Astrocyte of the cerebellum (primary cell): ENCODE measurements around the gene PTCD2.
"Not testable (repeated sequence)": the region's sequence is repeated elsewhere in the genome, so short reads cannot be mapped to it uniquely, and the experiment has no call there.

ENCODE experiments used
- DNase-seq: peaks from one replicate; pipeline ENCODE4 v3.0.0-alpha.2; 2011; ENCODE audit warnings: low read depth
- H3K4me3 ChIP-seq: 2 replicates; pipeline ENCODE4 v1.5.1; 2011; ENCODE audit warnings: mild to moderate bottlenecking, low read depth, low read length, moderate library complexity
- CTCF ChIP-seq: IDR thresholded peaks from 2 replicates; pipeline ENCODE4 v1.5.1; 2012; ENCODE audit warnings: low read length, low read depth, moderate library complexity, mild to moderate bottlenecking; ENCODE audit errors: missing control alignments
- in situ Hi-C: cut with HindIII; loops from 2 replicates; pipeline ENCODE4 v1.10.0; 2017; ENCODE audit warnings: low sequenced_read_pairs

The PTCD2 gene

GRCh38 chr5:72294473-72294872 lies 25.7 kb upstream of the PTCD2 start:
- no peak for TF ChIP-seq CTCF
- no peak for DNase-seq
- in situ Hi-C loops, result no loop called here
- no peak overlapping the region for H3K4me3 ChIP-seq

- no peak overlapping the region for H3K4me3 ChIP-seq
- DNase-seq, result no peak
- TF ChIP-seq CTCF, result no peak
- in situ Hi-C loops, result no loop called here
Observed at GRCh38 chr5:72295539-72295938, 24.6 kb upstream of the PTCD2 start.

GRCh38 chr5:72296256-72296655 lies 23.9 kb upstream of the PTCD2 start:
- no peak for DNase-seq
- no peak for TF ChIP-seq CTCF
- in situ Hi-C loops, result no loop called here
- no peak overlapping the region for H3K4me3 ChIP-seq

GRCh38 chr5:72298136-72298535 lies 22.0 kb upstream of the PTCD2 start:
- H3K4me3 ChIP-seq, in situ Hi-C loops, DNase-seq: not testable (repeated sequence)

GRCh38 chr5:72298711-72299110 lies 21.5 kb upstream of the PTCD2 start:
- H3K4me3 ChIP-seq, result no peak overlapping the region
- DNase-seq, result no peak
- in situ Hi-C loops, result no loop called here
- no peak for TF ChIP-seq CTCF

GRCh38 chr5:72300590-72301339 lies 19.4 kb upstream of the PTCD2 start:
- DNase-seq, result no peak
- in situ Hi-C loops, result no loop called here
- TF ChIP-seq CTCF, result no peak
- H3K4me3 ChIP-seq, result no peak overlapping the region

- TF ChIP-seq CTCF, result no peak
- in situ Hi-C loops, result no loop called here
- no peak for DNase-seq
- no peak overlapping the region for H3K4me3 ChIP-seq
Observed at GRCh38 chr5:72301557-72301956, 18.6 kb upstream of the PTCD2 start.
